Ascending aorta (tissue), 2 donors: ENCODE measurements around the gene WWC2. TPM values are rescaled to one million over a fixed set of nuclear protein-coding genes. Genes with fewer than 3 reads are reported as not detected.

Experiments used
- DNase-seq, 2 donors: peaks; one replicate each; pipeline ENCODE4 v3.0.0-alpha.2; 2019; ENCODE audit warnings: low spot score in 2 of 2
- H3K27ac ChIP-seq, 2 donors: fragments of 200-600 bp; sonication (generic); one replicate each; pipeline ENCODE4 v1.5.1; 2016 to 2017; ENCODE audit warnings: mild to moderate bottlenecking in 1 of 2
- H3K27me3 ChIP-seq: fragments of 200-600 bp; sonication (generic); one replicate; pipeline ENCODE4 v1.5.1; 2017
- H3K36me3 ChIP-seq, 2 donors: fragments of 200-600 bp; sonication (generic); one replicate each; pipeline ENCODE4 v1.5.1; 2016
- H3K4me1 ChIP-seq, 2 donors: fragments of 200-600 bp; sonication (generic); one replicate each; pipeline ENCODE4 v1.5.1; 2016 to 2017; ENCODE audit warnings: mild to moderate bottlenecking in 1 of 2
- H3K4me3 ChIP-seq, 2 donors: fragments of 200-600 bp; sonication (generic); one replicate each; pipeline ENCODE4 v1.5.1; 2016 to 2017; ENCODE audit warnings: mild to moderate bottlenecking in 1 of 2
- H3K9me3 ChIP-seq, 2 donors: fragments of 200-600 bp; sonication (generic); one replicate each; pipeline ENCODE4 v1.5.1; 2016
- intact Hi-C: fragments of 100-400 bp; cut with DNase I; formaldehyde crosslinking; loops from one replicate; pipeline ENCODE4 v1.15.1; 2023
- total RNA-seq: library from RNA; depleted of rRNA; stranded (reverse); fragments of >200 nt; gene quantifications from one replicate; pipeline ENCODE4 v1.1.0, GENCODE V29; 2016
- TF ChIP-seq, protein P1 (sequence below), 3 experiments: fragments of 200-600 bp in 2 of 3; fragments of 450-650 bp in 1 of 3; sonication (generic) in 2 of 3; IDR thresholded peaks; one replicate each; pipeline ENCODE4 v1.5.1; 2016 to 2019; ENCODE audit warnings: antibody characterized with exemption in 3 of 3, mild to moderate bottlenecking in 1 of 3, moderate library complexity in 1 of 3

The WWC2 gene
- total RNA-seq, 1 donor from 2014 or later, result 3.8 TPM

DNA sequence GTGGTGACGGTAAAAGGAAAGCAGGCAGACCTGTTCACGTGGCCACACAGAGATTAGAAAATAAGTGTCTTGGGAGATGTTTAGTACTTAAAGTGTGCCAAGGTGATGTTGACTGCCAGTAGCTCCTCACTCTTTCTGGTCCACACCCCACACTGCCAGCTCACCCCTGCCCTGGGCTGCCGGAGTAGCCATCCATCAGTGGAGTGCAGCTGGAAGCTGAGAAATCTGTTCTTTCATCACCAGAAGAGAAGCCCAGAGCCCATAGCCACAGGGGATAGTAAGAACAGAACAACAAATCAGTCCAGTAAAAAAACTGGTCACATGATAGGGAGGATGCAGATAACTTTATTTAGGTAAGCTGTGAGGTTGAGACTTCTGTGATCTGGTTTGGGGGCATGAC, 64.1 kb downstream of the WWC2 start:
- TF ChIP-seq, protein P1, sequence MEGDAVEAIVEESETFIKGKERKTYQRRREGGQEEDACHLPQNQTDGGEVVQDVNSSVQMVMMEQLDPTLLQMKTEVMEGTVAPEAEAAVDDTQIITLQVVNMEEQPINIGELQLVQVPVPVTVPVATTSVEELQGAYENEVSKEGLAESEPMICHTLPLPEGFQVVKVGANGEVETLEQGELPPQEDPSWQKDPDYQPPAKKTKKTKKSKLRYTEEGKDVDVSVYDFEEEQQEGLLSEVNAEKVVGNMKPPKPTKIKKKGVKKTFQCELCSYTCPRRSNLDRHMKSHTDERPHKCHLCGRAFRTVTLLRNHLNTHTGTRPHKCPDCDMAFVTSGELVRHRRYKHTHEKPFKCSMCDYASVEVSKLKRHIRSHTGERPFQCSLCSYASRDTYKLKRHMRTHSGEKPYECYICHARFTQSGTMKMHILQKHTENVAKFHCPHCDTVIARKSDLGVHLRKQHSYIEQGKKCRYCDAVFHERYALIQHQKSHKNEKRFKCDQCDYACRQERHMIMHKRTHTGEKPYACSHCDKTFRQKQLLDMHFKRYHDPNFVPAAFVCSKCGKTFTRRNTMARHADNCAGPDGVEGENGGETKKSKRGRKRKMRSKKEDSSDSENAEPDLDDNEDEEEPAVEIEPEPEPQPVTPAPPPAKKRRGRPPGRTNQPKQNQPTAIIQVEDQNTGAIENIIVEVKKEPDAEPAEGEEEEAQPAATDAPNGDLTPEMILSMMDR (IDR thresholded peaks at IDR 0.05), result no peak
- H3K27ac ChIP-seq, result no peak overlapping the region
- no peak overlapping the region for H3K4me3 ChIP-seq
- no peak for DNase-seq
- no peaks in the 10 kb centered on the region for H3K9me3 ChIP-seq
- H3K36me3 ChIP-seq, result no peaks in the 10 kb centered on the region
- no peaks in the 10 kb centered on the region for H3K27me3 ChIP-seq
- peaks cover 0 to 9% of the 10 kb centered on the region in 2 donors for H3K4me1 ChIP-seq
- intact Hi-C loops, result no loop called here

DNA sequence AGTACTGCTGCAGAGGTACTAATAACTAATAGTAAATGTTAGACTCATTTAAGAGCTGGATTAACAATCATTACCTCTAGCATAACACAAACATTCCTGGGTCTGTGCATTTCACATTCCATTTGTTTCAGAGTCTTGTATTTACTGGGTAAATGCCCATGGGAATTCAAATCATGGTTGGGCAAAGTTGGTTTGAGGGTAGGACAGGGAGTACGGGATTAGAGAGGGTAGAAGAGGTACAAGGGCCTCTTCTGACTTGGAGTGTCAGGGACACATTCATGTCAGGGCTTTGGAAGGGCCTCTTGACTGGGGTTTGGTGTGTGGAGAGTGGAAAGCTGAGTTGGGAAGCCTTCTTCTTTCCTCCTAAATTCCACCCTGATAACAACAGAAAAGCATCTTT, 65.9 kb downstream of the WWC2 start:
- H3K4me3 ChIP-seq, result no peak overlapping the region
- peaks cover 0 to 9% of the 10 kb centered on the region in 2 donors for H3K4me1 ChIP-seq
- no peaks in the 10 kb centered on the region for H3K9me3 ChIP-seq
- H3K27me3 ChIP-seq, result no peaks in the 10 kb centered on the region
- DNase-seq, result no peak
- intact Hi-C loops, result no loop called here
- peak overlapping the region; percentile 2 to 23 for H3K27ac ChIP-seq
- TF ChIP-seq, protein P1 (IDR thresholded peaks at IDR 0.05), result no peak
- H3K36me3 ChIP-seq, result no peaks in the 10 kb centered on the region

- H3K9me3 ChIP-seq, result no peaks in the 10 kb centered on the region
- intact Hi-C loops, result no loop called here
- peak overlapping the region; percentile 2 to 23 for H3K27ac ChIP-seq
- DNase-seq, result no peak
- no peaks in the 10 kb centered on the region for H3K27me3 ChIP-seq
- TF ChIP-seq, protein P1 (IDR thresholded peaks at IDR 0.05), result no peak
- peaks cover 0 to 9% of the 10 kb centered on the region in 2 donors for H3K4me1 ChIP-seq
- no peaks in the 10 kb centered on the region for H3K36me3 ChIP-seq
- H3K4me3 ChIP-seq, result no peak overlapping the region
Observed at GRCh38 chr4:183165376-183165775, 66.3 kb downstream of the WWC2 start.

GRCh38 chr4:183170894-183171293, 71.8 kb downstream of the WWC2 start:
- intact Hi-C loops, result no loop called here
- H3K36me3 ChIP-seq, result no peaks in the 10 kb centered on the region
- peaks cover 0 to 6% of the 10 kb centered on the region in 2 donors for H3K4me1 ChIP-seq
- no peaks in the 10 kb centered on the region for H3K27me3 ChIP-seq
- no peak overlapping the region for H3K27ac ChIP-seq
- H3K4me3 ChIP-seq, result no peak overlapping the region
- no peaks in the 10 kb centered on the region for H3K9me3 ChIP-seq
- TF ChIP-seq, protein P1 (IDR thresholded peaks at IDR 0.05), result no peak
- DNase-seq, result no peak

DNA sequence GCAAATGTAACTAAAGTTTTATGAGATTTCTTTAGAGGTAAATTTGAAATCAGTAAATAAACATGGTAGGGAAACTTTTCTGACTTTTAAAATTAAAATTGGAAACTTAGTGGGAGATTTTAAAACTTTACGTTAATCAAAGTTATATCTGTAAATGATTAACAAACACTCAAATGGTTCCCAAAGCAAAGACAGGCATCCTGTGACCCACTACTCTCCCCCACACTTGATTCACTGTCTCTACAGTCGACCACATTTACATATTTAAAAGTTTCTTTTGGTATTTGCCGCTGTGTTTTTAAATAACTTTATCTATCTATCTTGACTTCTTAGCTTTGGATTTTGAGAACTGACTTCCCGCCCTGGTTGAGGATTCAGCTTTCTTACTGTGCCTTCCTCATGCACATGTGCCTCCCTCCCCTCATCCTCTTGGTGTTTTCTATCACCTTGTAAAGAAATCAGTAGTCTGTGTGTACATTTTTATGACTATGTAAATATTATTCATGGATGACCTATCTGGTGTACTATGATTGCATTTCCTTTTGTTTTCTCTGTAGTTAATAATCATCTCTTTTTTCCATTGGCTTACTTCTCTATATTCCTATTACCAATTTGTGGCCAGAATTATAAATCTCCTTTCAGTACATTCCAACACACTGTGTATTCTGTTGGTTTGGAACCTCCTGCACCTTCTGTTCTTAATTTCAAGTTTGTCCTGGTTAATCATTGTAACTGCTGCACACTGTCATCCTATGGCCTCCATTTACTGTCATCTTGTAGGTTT, 72.6 kb downstream of the WWC2 start:
- Histone ChIP-seq H3K4me3 (no peak overlapping the region), H3K4me1 (peaks cover 0 to 10% of the 10 kb centered on the region in 2 donors), H3K9me3 (no peaks in the 10 kb centered on the region), H3K27ac (no peak overlapping the region), H3K27me3 (no peaks in the 10 kb centered on the region), H3K36me3 (no peaks in the 10 kb centered on the region)
- intact Hi-C loops, result no loop called here
- TF ChIP-seq, protein P1 (IDR thresholded peaks at IDR 0.05), result no peak
- DNase-seq, result no peak
